AG09319 (cell line): ENCODE measurements around the gene DKK2.

Experiments used
- DNase-seq: peaks from one replicate; pipeline ENCODE4 v3.0.0-alpha.2; 2010; ENCODE audit warnings: low read depth; ENCODE audit errors: extremely low read depth
- TF ChIP-seq, protein P1 (sequence below): IDR thresholded peaks from 2 replicates; pipeline ENCODE4 v1.5.1; 2011; ENCODE audit warnings: low read depth, mild to moderate bottlenecking, inconsistent platforms, low read length, moderate library complexity

DKK2 gene

GRCh38 chr4:107035819-107036583 is at the start of gene DKK2:
Gene DKK2 (minus strand): TSS chr4:107036313. CDS start chr4:107035591, 722 bp downstream.
- DNase-seq = no peak
- TF ChIP-seq, protein P1, sequence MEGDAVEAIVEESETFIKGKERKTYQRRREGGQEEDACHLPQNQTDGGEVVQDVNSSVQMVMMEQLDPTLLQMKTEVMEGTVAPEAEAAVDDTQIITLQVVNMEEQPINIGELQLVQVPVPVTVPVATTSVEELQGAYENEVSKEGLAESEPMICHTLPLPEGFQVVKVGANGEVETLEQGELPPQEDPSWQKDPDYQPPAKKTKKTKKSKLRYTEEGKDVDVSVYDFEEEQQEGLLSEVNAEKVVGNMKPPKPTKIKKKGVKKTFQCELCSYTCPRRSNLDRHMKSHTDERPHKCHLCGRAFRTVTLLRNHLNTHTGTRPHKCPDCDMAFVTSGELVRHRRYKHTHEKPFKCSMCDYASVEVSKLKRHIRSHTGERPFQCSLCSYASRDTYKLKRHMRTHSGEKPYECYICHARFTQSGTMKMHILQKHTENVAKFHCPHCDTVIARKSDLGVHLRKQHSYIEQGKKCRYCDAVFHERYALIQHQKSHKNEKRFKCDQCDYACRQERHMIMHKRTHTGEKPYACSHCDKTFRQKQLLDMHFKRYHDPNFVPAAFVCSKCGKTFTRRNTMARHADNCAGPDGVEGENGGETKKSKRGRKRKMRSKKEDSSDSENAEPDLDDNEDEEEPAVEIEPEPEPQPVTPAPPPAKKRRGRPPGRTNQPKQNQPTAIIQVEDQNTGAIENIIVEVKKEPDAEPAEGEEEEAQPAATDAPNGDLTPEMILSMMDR = no peak

- DNase-seq = no peak
- TF ChIP-seq, protein P1 = no peak
Observed at GRCh38 chr4:107077192-107077591, 41.1 kb upstream of the DKK2 start.

DNA sequence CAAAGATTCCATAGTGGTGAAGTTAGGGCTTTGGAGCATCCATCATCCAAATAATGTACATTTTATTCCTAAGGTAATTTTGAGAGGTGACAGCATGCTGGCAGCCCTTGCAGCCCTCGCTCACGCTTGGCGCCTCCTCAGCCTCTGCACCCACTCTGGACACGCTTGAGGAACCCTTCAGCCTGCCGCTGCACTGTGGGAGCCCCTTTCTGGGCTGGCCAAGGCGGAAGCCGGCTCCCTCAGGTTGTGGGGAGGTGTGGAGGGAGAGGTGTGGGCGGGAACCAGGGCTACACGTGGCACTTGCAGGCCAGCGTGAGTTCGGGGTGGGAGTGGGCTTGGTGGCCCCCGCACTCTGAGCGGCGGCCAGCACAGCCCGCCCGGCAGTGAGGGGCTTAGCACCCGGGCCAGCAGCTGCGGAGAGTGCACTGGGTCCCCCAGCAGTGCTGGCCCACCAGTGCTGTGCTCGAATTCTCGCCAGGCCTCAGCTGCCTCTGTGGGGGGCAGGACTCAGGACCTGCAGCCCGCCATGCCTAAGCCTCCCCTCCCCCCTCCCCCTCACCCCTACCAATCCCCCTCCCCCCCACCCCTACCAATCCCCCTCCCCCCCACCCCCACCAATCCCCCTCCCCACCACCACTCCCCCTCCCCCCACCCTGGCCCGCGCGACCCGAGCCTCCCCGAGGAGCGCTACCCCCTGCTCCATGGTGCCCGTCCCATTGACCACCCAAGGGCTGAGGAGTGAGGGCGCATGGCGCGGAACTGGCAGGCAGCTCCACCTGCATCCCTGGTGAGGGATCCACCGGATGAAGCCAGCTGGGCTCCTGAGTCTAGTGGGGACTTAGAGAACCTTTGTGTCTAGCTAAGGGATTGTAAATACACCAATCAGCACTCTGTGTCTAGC is 37.0 kb upstream of the DKK2 start:
- TF ChIP-seq, protein P1 = no peak
- DNase-seq = no peak

- TF ChIP-seq, protein P1 = no peak
- no peak for DNase-seq
Observed at GRCh38 chr4:107071108-107071507, 35.0 kb upstream of the DKK2 start.

GRCh38 chr4:107069049-107069448 is 32.9 kb upstream of the DKK2 start:
- TF ChIP-seq, protein P1 = no peak
- no peak for DNase-seq

GRCh38 chr4:107068116-107068515 is 32.0 kb upstream of the DKK2 start:
- TF ChIP-seq, protein P1 = no peak
- no peak for DNase-seq

- no peak for DNase-seq
- TF ChIP-seq, protein P1 = no peak
Observed at GRCh38 chr4:107066621-107067020, 30.5 kb upstream of the DKK2 start.
